T-helper 22 cell (primary cell): ENCODE measurements around the gene CHD6.

Source experiments
- DNase-seq: peaks from one replicate; pipeline ENCODE4 v3.0.0-alpha.2; 2020; ENCODE audit warnings: low read depth

CHD6 gene

DNA sequence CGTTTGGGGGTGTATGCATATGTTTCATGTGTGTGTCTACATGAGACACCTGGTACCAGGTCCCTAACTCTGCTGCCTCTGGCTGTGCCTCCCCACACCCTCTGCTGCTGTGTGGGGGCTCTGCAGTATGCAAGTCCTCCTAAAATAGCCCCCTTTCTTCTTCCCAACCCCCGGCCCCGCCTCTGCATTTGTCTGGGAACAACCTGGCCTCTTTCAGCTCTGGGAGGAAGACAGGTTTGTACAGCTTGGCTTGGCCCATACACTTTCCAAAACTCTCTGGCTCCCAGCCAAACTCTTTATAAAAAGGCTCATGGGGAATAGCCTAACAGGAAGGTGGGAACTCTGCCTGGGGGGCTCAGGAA is 224.5 kb downstream of the CHD6 start:
- no peak for DNase-seq

DNA sequence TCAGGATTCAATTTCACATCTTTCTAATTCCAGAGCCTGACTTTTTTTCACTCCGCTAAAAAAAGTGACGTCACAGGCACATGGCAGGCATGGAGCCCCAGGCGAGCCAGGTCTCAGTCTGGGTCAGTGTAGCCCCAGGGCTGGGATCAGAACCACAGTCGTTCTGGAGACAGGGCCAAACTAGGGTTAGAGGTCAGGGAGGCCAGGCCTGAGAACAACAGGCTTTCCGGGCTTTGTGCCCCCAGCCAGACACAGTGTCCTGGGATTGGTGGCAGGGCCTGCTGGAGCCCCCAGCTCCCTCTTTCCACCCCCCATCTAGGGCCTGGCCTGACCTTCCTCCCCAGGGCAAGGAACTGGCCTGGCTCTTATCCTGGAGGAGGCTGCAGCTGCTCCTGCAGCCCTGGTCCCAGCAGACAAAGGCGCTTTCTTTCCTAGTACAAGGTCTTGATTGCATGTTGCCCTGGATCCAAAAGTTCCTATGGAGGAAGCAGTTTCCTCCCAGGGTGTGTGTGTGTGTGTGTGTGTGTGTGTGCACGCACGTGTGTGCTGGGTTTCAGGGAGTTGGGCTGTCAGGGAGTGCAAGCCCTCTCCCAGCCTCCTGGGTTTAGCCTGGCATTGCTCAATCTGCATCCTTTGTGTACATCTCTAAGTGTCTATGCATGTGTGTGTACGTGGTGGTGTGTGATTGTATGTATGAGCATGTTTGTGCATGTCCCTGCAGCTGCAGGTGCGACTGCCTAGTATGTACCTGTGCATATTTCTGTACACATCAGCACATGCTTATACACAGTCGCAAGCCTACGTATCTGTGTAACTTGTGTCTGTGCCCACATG is 225.1 kb downstream of the CHD6 start:
- no peak for DNase-seq

DNA sequence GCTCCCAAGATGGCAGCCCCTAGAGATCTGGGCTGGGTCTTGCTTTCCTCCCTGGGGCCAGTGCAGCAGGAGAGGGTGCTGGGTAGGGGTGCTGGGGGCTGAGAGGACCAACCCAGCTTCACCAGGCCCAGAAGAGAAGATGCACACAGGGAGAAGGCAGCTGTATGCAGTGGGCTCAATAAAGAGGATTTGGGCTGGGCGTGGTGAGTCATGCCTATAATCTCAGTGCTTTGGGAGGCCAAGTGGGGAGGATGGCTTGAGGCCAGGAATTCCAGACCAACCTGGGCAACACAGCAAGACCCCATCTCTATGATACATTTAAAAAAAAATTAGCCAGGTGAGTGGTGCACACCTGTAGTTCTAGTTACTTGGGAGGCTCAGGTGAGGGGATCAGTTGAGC is 225.9 kb downstream of the CHD6 start:
- DNase-seq: no peak

DNA sequence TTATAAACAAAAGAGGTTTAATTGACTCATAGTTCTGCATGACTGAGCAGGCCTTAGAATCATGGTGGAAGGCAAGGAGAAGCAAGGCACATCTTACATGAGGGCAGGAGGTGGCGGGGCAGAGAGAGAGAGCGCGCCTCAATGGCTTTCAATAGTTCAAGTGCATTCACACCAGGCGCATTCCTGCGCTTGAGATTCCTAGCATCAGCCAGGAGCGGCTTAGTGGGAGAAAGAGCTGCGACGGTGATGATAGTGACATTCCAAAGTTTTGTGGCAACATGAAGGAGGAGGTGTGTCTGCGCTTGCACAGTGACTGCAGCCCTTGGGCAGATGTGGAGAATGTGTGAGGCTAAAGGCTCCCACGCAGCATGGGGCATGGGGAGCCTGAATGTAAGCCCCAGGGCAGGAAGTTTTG is 226.6 kb downstream of the CHD6 start:
- no peak for DNase-seq

DNA sequence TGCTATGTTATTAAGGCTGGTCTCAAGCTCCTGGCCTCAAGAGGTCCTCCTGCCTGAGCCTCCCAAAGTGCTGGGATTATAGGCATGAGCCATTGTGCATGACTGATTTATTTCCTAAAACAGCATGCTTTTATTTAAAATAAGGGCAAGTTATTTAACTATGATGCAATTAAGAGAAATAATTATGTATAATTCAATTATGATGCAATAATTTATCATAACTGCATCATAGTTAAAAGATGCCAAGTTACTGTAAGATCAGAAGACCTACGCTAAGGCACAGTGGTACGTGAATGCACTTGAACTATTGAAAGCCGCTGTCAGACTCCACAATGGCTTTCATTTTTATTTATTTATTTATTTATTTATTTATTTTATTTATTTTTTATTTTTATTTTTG is 227.3 kb downstream of the CHD6 start:
- no peak for DNase-seq

DNA sequence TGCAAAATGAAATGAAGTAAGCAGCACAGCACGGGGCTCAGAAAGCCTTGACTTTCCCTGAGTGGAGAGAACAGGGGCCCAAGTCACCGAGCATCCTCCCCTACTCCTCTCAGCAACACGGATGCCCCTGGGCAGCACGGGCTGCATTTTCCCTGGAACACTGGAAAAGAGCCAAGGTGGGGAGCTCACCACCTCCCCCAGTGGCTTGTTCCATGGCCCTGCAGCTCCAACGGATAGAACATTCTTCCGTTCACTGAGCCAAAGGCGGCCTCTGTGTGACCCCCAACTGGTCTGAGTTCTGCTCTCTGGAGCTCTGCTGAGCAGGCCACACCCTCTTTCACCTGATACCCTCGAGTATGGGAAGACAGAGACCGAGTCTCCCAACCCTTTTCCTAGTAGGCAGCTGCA is 230.7 kb downstream of the CHD6 start:
- no peak for DNase-seq

DNA sequence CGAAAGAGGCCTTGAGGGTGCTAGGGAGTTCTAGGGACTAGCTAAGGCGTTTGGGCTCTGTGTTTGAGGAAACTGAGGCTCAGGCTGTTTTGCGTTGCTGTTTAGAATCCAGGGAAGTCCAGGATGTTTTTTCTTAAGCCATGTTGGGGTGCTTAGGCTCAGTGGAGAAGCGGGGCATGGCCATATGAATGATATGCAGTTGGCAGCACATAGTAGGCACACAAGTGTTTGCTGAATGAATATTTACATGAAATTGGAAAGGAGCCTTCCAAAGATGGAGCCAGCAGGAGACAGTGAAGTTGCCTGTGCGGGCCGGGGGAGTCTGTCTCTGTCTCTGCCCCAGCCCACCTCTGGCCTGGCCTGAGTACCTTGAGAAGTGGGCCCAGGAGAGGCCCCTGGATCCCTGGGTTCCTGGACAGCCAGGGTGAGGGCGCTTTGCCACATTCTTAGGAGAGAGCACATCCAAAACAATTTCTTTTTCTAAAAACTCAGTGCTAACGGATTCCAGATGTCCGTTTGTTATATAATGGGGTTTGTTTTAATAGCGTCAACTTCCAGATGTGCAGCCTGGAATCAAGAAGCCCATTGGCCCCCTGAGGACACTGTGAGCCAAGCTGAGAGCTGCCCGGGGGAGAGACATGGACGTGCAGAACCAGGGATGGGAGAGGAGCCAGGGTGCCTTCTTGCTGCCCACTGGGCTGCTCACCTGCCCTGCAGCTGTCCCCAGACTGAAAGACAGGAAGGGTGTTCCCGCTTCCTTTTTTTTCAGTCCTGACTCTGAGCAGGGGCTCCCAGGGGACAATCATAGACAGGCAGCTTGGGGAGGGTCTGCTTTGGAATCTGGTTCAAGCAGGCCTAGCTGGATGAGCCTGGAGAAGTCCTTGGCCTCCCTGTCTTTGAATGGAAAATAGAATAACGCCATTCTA is 231.4 kb downstream of the CHD6 start:
- no peak for DNase-seq

DNA sequence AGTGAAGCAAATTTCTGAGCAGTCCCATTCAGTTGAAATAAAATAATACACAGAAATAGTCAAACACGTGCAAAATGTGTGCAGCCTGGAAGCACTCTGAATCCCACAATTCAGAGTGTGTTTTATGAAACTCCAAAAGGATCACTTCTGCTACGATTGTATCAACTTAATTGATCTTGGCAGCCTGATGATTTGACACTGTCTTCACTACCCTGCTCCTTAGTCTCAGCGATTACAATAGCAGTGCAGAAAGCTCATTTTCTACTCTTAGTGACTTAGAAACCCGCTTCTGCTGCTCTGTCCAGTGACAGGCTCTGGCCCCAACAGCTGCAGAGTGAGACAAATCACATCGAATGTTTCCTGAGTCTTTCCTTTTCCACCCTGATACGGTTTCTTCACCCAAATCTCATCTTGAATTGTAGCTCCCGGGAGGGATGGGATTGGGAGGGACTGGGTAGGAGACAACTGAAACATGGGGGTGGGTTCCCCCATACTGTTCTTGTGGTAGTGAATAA is 235.3 kb downstream of the CHD6 start:
- DNase-seq: no peak

DNA sequence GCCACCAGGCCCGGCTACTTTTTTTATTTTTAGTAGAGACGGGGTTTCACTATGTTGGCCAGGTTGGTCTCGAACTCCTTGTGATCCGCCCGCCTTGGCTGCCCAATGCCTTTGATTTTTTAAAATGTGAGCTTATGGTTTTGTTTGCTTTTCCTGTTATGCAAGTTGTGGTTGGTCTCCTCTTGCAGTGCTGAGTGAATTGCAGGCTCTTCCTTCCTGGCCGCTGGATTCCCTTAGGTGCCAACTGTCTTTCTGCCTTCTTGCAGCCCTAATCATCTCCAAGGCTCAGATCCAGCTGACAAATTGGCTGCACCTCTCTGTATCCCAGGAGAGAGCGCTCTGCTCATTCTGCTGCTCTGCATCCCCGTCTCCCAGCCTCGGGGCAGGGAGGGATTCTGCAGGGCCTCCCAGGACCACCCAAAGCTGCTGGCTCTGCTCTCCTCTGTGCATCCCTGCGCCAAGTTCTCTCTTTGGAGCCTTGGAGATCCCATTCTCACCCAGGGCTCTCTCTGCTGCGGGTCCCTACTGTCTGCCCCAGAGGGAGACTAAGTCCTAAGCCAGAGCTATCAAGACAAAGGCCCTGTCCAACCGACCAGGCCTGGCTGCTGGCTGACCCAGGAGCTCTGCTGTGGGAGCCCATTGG is 237.5 kb downstream of the CHD6 start:
- DNase-seq: no peak

DNA sequence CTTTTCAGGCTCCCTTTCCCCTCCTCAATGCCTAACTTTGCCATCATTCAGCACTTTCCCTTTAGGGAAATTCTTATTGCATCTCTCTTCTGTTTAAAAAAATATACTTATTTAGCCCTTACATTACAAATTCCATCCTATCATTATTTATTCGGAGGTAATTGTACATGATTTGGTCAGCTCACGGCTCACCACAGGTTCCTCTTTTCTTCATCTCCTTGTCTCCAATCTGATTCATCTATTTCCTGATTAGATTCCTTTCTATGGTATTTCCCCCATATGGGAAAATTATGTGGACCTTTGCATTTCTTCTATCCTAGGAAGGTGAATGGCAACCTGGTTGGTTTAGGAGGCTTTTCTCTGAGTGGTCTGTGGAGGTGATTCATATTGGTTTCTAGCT is 238.6 kb downstream of the CHD6 start:
- no peak for DNase-seq

DNA sequence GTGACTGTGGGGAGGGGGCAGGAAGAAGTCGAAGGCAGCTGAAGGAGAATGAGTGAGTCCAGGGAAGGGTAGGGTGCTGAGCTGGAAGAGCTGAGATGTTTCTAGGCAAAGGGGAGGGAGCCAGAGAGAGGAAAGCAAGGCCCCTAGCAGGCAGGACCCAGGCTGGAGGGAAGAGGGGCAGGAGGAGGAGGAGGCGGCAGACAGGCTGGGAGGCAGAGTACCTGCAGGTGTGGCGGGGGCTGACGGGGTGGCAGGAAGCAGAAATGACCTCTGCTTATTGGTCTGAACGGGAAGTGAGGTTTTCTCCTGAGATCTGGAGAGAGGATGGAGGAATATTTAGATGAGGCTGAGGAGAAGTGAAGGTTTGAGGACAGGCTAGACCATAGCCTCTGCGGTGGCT is 240.9 kb downstream of the CHD6 start:
- no peak for DNase-seq

DNA sequence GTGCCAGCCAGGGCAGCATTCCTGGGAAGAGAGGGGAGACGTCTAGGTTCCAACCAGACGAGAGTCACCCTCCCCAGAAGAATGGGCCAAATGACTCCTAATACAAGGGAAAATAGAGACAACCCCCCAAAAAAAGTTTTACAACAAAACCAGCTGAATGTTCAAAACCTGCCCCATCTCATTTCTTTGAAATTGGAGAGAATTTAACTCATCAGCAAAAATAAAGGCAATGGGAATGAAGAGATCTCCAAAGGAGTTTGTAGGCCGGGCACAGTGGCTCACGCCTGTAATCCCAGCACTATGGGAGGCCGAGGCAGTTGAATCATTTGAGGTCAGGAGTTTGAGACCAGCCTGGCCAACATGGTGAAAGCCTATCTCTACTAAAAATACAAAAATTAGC is 241.8 kb downstream of the CHD6 start:
- no peak for DNase-seq

DNA sequence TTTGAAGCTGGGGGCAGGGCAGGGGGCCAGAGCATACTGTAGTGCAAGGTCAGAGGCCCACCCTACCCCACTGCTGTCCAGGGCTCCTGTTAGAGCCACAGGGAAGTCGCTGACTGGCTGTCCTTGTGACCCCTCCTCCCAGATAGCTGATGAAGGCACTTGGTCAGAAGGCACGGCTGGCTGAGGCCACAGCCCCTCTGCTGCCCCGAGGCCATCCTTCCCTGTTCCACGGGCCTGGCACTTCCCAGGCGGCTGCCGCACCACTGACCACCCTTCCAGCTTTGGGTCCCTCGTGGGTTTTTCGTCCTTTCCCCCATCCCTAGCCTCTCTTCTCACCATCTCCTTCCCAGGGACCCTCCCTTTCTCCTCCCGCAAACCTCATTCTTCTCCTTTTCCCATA is 242.3 kb downstream of the CHD6 start:
- DNase-seq: no peak

DNA sequence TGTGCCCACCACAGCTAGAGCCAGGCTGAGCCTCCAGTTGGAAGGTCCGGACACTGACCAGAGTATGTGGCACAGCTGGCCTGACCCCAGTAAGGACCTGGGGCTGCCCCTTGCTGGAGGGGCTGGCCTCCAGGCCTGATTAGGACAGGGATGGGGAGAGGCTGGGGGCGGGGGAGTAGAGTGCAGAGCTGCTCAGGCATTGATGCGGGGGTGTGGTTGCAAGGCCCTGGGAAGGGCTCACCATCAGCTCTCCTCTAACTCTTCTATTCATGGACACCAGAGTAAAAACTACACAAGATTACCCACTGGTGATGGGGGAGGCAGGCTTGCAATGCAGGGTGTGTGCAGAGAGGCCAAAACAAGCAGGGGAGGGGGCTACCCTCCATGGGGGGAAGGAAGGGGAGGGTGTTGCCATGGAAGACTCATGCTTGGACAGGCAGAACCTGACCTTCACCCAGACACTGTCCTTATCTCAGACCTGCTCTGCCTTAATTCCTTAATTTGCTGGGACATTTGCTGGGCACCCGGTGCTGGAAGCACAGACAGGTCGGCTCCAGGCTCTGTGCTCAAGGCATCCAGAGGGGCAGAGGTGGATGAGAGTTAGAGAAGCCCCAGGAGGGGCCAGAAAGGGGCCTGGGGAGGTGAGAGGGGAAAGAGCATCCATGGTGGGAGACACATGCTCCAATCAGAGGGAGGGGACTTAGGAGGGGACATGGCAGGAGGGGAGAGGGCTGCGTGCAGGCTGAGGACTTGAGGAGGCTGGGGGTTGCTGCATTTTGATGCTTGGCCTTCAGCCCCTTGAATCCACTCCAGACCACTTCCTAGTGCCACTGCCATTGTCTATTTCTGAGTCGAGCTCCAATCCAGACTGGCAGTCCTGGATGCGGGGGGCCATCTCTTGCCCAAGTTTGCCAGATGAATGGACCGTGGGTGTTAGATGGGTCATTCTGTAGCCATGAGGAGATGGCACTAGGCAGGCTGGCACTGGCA is 244.0 kb downstream of the CHD6 start:
- no peak for DNase-seq

DNA sequence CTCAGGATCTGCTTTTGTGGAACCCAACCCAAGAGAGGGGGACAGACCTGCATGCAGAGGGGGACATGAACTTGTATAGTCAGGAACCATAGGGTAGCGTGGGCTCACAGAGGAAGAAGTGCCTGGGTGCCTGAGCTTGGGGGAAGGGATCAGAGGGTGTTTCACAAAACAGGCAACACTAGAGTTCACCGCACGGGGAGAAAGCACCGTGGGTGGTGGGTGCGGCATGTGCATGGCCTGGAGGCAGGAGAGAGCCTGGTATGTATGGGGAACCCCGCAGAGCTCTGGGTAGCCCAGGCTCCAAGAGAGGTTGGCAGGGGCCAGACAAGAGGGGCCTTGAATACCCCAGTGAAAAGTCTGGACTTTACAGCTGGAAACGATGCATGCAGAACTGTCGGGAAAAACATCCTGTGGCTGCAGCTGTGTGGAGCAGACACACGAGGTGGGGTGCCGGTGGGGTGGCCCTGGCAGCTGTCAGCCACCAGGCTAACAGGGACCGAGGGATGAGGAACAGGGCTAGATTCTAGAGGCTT is 244.9 kb downstream of the CHD6 start:
- DNase-seq: no peak

DNA sequence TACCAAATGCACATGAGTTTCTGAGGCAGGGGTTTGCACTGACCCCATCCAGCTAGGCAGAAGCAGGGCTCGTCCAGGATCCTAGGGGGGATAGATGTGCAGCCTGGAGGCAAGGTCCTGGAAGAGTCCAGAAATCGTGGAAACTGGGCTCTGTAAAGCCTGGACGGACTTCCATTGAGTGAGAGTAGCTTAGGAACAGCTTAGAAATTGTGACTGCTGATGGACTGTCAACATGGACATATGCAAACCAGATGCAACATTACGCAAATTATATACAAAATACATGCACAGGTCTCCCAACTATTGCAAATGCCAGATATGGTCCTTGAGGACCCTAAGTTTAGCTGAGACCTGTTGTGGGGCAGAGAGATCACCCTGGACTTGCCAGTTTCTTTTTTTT is 246.8 kb downstream of the CHD6 start:
- DNase-seq: no peak

DNA sequence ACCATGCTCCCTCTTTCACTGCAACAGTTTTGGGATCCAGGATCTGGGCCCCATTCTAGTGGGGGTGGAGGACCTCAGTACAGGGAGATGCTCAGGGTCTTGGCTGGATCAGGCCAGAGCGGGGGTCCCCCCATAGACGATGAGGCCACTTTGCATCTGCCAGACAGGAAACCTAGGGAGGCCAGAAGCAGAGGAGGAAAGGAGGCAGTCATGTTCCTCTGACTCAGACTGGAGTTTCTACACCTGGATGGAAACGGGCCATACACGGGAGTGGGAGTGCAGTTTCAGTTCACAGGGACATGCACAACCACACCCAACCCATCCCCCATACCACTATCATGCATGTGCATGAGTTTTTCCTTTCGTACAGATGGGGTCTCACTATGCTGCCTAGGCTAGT is 248.0 kb downstream of the CHD6 start:
- DNase-seq: no peak

DNA sequence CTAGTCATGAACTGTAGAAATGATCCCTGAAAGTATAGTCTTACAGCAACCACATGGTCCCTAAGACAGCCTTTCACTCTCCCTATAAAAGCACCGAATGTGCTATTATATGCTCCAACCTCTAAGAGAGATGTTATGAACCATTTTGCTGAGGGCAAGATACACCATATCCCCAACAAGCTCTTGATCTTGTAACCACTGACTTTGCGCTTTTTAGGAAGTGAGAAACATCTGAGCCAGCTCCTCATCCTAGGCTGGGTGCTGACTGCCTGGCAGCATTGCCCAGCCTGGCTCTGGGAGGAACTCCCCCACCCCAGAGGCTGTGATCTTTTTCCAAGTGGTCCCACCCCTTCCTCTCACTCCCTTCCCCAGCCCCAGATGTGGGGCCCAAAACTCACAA is 248.5 kb downstream of the CHD6 start:
- no peak for DNase-seq

DNA sequence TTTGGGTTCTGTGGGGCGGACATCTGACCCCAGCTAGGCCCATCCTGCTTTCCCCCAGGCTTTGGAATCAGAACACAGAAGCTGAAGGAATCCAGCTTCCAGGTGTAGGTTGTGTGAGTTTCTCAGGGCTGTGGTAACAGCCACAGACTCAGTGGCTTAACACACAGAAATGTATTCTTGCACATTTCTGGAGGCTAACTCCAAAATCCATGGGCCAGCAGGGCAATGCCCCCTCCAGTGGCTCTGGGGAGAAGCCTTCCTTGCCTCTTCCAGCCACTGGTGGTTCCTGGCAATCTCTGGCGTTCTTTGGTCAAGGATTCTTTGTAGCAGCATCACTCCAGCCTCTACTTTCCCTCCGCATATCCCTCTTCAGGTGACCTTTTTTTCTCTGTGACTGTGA is 250.2 kb downstream of the CHD6 start:
- DNase-seq: no peak

DNA sequence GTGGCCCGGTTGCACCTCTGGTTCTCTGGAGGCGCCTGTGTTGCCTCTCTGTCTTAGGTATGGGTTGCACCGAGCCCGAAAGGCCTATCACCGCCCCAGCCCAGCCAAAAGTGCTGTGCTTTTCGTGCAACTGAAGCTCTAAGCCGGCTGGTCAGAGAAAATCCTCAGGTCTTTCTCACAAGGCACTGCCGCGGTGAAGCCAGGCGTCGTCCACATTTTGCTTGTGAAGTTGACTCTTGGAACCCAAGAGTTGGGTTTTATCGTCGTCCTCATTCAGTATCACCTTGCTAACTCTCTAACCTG is 250.8 kb downstream of the CHD6 start:
- no peak for DNase-seq
